Activated T-helper 1 cell treated with anti-CD3 and anti-CD28 coated beads, Interleukin-12 subunit alpha, Interleukin-12 subunit beta, Interleukin-2, Interleukin-4 antibody, amounts not matched to agents 30 ng/mL and 10 ng/mL and 1 ng/mL, durations not matched to agents 14 hours and 24 hours and 36 hours (primary cell): Measurements from ENCODE around the gene PLEKHG4. TPM values are rescaled to one million over a fixed set of nuclear protein-coding genes. Genes with fewer than 3 reads are reported as not detected.

Source experiments
- DNase-seq: peaks from one replicate; pipeline ENCODE4 v3.0.0; 2021; ENCODE audit warnings: low spot score
- H3K27ac Mint-ChIP-seq: one replicate; pipeline ENCODE4 v1.8.0; 2021; ENCODE audit warnings: mild to moderate bottlenecking, mixed read lengths
- H3K27me3 Mint-ChIP-seq: one replicate; pipeline ENCODE4 v1.8.0; 2022; ENCODE audit warnings: mild to moderate bottlenecking, moderate library complexity, mixed read lengths; ENCODE audit not compliant: insufficient read depth
- H3K36me3 Mint-ChIP-seq: one replicate; pipeline ENCODE4 v1.8.0; 2021; ENCODE audit warnings: low read depth, mixed read lengths
- H3K4me1 Mint-ChIP-seq: one replicate; pipeline ENCODE4 v1.8.0; 2021; ENCODE audit warnings: low read depth, mixed read lengths
- H3K4me3 Mint-ChIP-seq: one replicate; pipeline ENCODE4 v1.8.0; 2021; ENCODE audit warnings: mild to moderate bottlenecking, moderate library complexity, mixed read lengths
- H3K9me3 Mint-ChIP-seq: one replicate; pipeline ENCODE4 v1.8.0; 2021; ENCODE audit warnings: mixed read lengths
- intact Hi-C: fragments of 100-400 bp; cut with micrococcal nuclease; formaldehyde crosslinking; loops from one replicate; pipeline ENCODE4 v1.15.1; 2024
- total RNA-seq: library from RNA; stranded (reverse); gene quantifications from 2 replicates; pipeline ENCODE4 v1.2.3, GENCODE V29; 2022

PLEKHG4 gene
- 39.6 and 42.3 TPM in 2 replicates for total RNA-seq

DNA sequence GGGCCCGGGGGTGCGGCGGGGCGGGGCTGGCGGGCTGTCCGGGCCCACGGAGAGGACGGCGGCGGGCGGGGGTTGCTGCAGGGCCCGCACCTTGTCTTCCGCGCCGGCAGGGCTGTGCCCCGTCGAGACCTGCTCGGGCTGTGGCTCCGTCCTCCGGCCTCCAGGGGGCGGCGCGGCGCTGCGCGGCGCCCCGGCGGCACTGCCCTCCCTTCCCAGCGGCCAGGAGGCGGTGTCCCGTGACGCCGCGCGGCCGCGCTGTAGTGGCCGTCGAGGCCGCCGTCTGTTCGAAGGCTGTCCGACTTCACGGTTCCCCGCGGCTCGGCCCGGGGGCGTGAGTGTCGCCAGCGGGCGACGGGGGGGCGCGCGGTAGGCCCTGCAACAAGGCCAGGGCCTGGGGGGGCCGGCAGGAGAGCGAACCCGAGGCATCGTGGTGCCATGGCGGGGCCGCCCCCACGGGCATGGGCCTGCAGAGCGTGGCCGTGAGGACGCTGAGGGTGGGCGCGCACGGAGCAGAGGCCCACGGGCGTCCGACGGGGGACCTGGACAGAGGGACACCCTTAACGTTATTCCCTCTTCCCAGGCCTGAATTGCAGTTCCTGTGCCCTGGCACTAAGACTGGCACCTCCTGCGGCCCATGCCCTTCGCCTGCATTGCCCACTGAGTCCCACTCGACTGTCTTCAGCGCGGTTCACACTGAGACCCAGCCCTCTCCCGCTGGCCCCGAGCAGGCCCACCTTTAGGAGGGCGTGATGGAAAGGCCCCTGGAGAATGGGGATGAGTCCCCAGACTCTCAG is at the start of gene PLEKHG4:
TSS of gene PLEKHG4 (plus strand) at position 237 of the 794 bp plus-strand sequence. CDS start at position 750, 513 bp downstream.
- H3K27me3 Mint-ChIP-seq: no peaks in the 10 kb centered on the region
- H3K27ac Mint-ChIP-seq: peak within 1 kb of the TSS; percentile 86
- peaks cover 16% of the 10 kb centered on the region for H3K36me3 Mint-ChIP-seq
- peak; percentile 80 for DNase-seq
- H3K9me3 Mint-ChIP-seq: no peaks in the 10 kb centered on the region
- intact Hi-C loops: loop anchor here (1.0 to 5.0 kb wide), 7 partner anchors 32 to 202 kb away; partner anchors contain the start of genes ATP6V0D1, FHOD1 and ZDHHC1
- H3K4me3 Mint-ChIP-seq: peak within 1 kb of the TSS; percentile 88
- peaks cover 30% of the 10 kb centered on the region for H3K4me1 Mint-ChIP-seq

- no peaks in the 10 kb centered on the region for H3K9me3 Mint-ChIP-seq
- no peak for DNase-seq
- H3K27ac Mint-ChIP-seq: no peak overlapping the region
- intact Hi-C loops: loop anchor here (5.0 kb wide), 1 partner anchor 432 kb away; the partner anchor contains the start of genes ACD and PARD6A
- H3K4me3 Mint-ChIP-seq: no peak overlapping the region
- H3K27me3 Mint-ChIP-seq: no peaks in the 10 kb centered on the region
- H3K36me3 Mint-ChIP-seq: peaks cover 36% of the 10 kb centered on the region
- peaks cover 24% of the 10 kb centered on the region for H3K4me1 Mint-ChIP-seq
Observed at GRCh38 chr16:67229906-67230808, 49.2 kb upstream of the PLEKHG4 start.

- Mint-ChIP-seq H3K36me3 (peaks cover 38% of the 10 kb centered on the region), H3K4me3 (no peak overlapping the region), H3K9me3 (no peaks in the 10 kb centered on the region), H3K27me3 (no peaks in the 10 kb centered on the region), H3K27ac (no peak overlapping the region), H3K4me1 (peaks cover 15% of the 10 kb centered on the region)
- intact Hi-C loops: no loop called here
- no peak for DNase-seq
Observed at GRCh38 chr16:67230809-67231660, 48.3 kb upstream of the PLEKHG4 start.

- Mint-ChIP-seq H3K36me3 (peaks cover 37% of the 10 kb centered on the region), H3K27me3 (no peaks in the 10 kb centered on the region), H3K9me3 (no peaks in the 10 kb centered on the region), H3K4me1 (no peaks in the 10 kb centered on the region), H3K27ac (no peak overlapping the region), H3K4me3 (no peak overlapping the region)
- intact Hi-C loops: no loop called here
- DNase-seq: no peak
Observed at GRCh38 chr16:67233596-67233995, 45.7 kb upstream of the PLEKHG4 start.

DNA sequence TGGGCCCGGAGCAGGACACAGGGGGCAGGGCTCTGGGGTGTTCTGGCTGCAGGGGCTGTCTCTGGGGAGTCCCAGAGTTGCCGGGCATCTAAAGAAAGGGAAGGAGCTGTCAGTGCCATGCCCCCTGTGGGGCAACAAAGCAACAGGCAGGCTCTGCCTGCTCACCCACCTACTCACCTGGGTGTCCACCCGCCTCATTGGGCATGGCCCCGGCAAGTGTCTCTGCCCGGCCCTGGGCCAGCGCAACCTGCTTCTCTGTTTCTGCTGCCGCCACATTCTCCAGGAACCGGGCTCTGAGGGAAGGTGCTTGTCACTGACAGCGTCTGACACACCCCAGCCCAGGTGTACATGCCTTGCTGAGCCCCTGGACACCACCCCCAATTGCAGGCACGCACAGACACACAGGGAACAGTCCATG is 45.1 kb upstream of the PLEKHG4 start:
- no peak for DNase-seq
- Mint-ChIP-seq H3K4me1 (peaks cover 3% of the 10 kb centered on the region), H3K27ac (no peak overlapping the region), H3K27me3 (no peaks in the 10 kb centered on the region), H3K9me3 (no peaks in the 10 kb centered on the region), H3K4me3 (no peak overlapping the region), H3K36me3 (peaks cover 33% of the 10 kb centered on the region)
- intact Hi-C loops: no loop called here

GRCh38 chr16:67235816-67236562 is 43.3 kb upstream of the PLEKHG4 start:
- Mint-ChIP-seq H3K36me3 (peaks cover 27% of the 10 kb centered on the region), H3K4me3 (peak overlapping the region; percentile 31), H3K27me3 (no peaks in the 10 kb centered on the region), H3K9me3 (no peaks in the 10 kb centered on the region), H3K27ac (peak overlapping the region; percentile 80), H3K4me1 (peaks cover 10% of the 10 kb centered on the region)
- no peak for DNase-seq
- intact Hi-C loops: loop anchor here (1.0 kb wide), 2 partner anchors 8 to 10 kb away; no protein-coding TSS in a partner anchor

DNA sequence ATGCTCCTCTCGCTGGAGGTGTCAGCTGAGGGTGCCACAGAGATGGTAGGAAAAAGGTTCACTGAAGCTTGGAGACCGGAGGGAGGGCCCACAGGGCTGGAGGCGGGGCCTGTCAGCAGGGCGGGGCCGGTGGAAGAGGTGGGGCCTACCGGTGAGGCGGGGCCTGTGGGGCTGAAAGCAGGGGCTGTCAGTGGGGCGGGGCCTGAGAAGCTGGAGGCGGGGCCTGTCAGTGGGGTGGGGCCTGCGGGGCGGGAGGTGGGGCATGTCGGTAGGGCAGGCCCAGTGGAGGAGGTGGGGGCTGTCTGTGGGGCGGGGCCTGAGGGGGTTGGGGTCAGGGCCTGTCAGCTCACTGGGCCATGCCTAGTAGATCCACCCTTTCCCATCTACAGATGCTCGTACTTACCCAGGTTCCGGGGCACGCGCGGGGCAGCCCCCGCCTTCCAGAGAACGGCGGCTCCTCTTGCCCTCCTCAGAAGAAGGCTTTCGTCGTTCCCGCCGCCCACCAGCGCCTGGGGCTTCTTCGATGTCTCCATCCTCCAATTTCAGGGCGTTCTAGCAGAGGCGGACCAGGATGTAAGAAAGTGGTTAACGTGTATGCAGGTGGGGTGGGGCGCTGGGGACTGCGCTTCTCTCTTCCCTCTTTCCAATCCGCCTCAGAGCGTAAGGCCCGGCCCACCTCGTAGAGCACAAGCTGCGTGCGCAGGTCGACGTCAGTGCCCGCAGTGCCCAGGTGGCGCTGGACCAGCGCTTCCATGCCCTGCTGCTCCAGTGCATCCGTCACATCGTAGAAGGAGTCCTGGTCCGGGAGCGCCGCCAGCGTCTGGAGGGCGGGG is 42.6 kb upstream of the PLEKHG4 start:
- peaks cover 29% of the 10 kb centered on the region for H3K36me3 Mint-ChIP-seq
- peak; percentile 73 for DNase-seq
- intact Hi-C loops: loop anchor here (1.0 kb wide), 2 partner anchors 8 to 10 kb away; no protein-coding TSS in a partner anchor
- H3K9me3 Mint-ChIP-seq: no peaks in the 10 kb centered on the region
- peak overlapping the region; percentile 31 for H3K4me3 Mint-ChIP-seq
- peaks cover 17% of the 10 kb centered on the region for H3K4me1 Mint-ChIP-seq
- peak overlapping the region; percentile 80 for H3K27ac Mint-ChIP-seq
- no peaks in the 10 kb centered on the region for H3K27me3 Mint-ChIP-seq

GRCh38 chr16:67237396-67238277 is 41.7 kb upstream of the PLEKHG4 start:
- no peaks in the 10 kb centered on the region for H3K27me3 Mint-ChIP-seq
- H3K9me3 Mint-ChIP-seq: no peaks in the 10 kb centered on the region
- no peak overlapping the region for H3K4me3 Mint-ChIP-seq
- no peak overlapping the region for H3K27ac Mint-ChIP-seq
- peaks cover 26% of the 10 kb centered on the region for H3K4me1 Mint-ChIP-seq
- intact Hi-C loops: no loop called here
- peaks cover 31% of the 10 kb centered on the region for H3K36me3 Mint-ChIP-seq
- no peak for DNase-seq

- intact Hi-C loops: no loop called here
- H3K27me3 Mint-ChIP-seq: no peaks in the 10 kb centered on the region
Observed at GRCh38 chr16:67238278-67238575, 41.1 kb upstream of the PLEKHG4 start.

DNA sequence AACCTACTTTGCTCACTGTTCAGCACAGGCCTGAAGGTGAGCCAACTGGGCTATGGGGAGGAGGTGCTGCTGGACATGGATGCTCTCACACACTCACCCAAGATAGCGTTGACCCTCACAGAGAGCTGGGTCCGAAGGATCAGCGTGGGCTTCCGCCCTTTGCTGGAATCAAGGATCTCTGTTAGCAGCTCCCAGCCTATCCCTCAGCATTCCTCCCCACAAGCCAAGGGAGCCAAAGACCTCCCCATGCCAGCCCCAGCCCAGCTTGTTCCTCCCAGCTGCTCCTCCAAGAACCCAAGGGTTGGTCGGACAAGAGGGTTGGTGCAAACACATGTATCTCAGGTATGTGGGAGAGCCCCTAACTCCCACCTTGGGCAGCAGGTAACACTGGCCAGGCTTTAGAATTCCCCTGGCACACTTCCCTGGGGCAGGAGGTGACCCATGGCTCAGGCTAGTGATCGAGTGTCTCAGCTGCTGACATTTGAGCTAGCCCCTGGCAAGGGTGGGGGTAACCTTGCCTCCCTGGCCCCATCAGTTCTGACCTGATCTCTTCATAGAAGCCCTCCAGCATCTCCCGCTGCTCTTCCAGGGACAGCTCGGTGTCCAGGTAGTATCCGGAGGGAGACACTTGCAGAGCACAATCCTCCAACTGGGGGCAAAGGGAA is 40.4 kb upstream of the PLEKHG4 start:
- Mint-ChIP-seq H3K36me3 (peaks cover 27% of the 10 kb centered on the region), H3K4me3 (no peak overlapping the region), H3K27ac (peak overlapping the region; percentile 16), H3K27me3 (no peaks in the 10 kb centered on the region), H3K9me3 (no peaks in the 10 kb centered on the region), H3K4me1 (peaks cover 35% of the 10 kb centered on the region)
- intact Hi-C loops: no loop called here
- DNase-seq: no peak

More at GRCh38 chr16:67238278-67238575, 41.1 kb upstream of the PLEKHG4 start:
- Mint-ChIP-seq H3K36me3 (peaks cover 30% of the 10 kb centered on the region), H3K4me1 (peaks cover 28% of the 10 kb centered on the region), H3K27ac (no peak overlapping the region), H3K9me3 (no peaks in the 10 kb centered on the region), H3K4me3 (no peak overlapping the region)
- DNase-seq: no peak
